AG10803 (cell line): ENCODE results near the gene INPP4A.

Source experiments
- DNase-seq: peaks from one replicate; pipeline ENCODE4 v3.0.0; 2010; ENCODE audit warnings: low read depth
- H3K4me3 ChIP-seq: 2 replicates; pipeline ENCODE4 v1.5.1; 2011; ENCODE audit warnings: mild to moderate bottlenecking, low read length, control low read depth
- CTCF ChIP-seq: conservative IDR thresholded peaks from 2 replicates; pipeline ENCODE4 v1.5.1; 2011; ENCODE audit warnings: mild to moderate bottlenecking, low read length, control low read depth, inconsistent platforms

The INPP4A gene

GRCh38 chr2:98637401-98638147 lies 192.9 kb downstream of the INPP4A start:
- DNase-seq = no peak
- H3K4me3 ChIP-seq = no peak overlapping the region
- no peak for TF ChIP-seq CTCF

GRCh38 chr2:98643496-98644100 lies 198.9 kb downstream of the INPP4A start:
- no peak for DNase-seq
- H3K4me3 ChIP-seq = no peak overlapping the region
- no peak for TF ChIP-seq CTCF
